GM18498 (cell line): Measurements from ENCODE around the gene AQR.

Experiments used
- ATAC-seq: cut with Tn5 transposase; IDR thresholded peaks from one replicate; pipeline ENCODE4 v1.9.1; 2021; ENCODE audit warnings: mild to moderate bottlenecking, moderate library complexity; ENCODE audit not compliant: unreplicated experiment

Gene AQR

DNA sequence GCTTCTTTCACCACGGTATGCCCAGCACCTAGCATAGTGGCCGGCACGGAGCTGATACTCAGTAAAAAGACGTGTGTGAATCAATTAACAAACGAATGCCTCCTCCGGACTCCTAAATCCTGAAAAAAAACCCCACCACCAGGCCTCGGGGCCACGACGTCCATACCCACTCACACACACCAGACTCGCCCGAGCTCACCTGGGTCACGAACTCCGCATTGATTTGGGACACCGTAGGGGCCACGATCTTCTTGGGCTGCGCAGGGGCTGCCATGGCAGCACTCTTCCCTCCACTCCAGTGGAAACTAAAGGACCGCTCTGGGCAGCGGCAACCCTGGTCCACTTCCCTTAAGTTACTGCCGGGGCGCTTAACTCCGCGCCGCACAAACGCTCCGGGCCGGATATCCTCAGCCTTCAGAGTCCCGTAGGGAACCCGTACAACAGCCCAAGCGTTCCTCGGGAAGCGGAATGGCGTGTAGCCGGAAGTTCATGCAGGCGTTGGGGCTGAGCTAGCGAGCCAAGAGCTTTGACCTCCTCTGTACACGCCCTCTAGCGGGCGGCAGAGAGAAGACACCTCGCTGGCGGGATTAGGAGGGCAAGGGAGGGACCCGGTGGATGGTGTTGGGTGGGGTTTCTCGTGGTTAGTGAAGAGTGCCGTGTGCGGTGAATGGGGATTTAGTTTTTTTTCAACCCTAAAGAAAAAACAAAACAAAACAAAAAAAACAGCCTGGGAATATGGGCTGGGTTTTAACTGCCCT, at the start of gene AQR:
Gene AQR, minus strand, starts transcription at position 403 of the 758 bp plus-strand sequence. Its CDS starts 129 bp downstream, at position 274.
- ATAC-seq: peak; percentile 96

DNA sequence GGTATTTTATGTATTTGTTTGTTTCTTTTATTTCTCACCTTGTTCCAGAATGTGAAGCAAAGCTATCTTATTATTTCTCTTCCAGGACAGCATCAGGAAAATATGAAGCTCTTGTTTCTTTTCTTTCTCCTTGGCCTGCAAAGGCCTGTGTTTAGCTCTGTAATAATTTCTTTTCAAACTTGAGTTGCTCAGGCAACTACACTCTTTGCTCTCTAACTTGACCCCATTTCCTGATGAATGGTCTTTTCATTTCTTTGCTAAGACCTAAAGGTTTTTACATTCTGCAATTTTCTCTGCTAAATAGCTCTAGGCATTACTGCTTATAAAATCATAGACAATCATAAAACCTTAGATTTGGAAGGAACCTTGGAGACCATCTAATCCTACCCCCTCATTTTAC, 44.7 kb upstream of the AQR start:
- ATAC-seq: no peak

DNA sequence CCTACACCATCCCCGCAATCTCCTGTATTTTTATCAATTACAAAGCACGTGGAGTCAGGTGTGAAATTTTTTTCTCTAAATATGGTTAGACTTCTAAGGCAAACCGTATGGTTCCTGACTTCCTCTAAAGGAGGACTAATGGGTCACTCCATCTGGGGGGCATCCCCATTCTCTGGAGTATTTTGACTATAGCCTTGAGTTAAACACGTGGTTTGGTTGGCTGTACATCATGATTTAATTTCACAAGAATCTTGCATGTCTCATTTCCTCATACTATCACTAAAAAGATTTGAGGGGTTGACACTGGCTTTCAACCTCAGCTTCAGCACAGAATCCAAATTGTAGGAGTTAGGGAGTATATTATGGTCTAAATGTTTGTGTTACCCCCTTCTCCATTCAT, 43.8 kb upstream of the AQR start:
- no peak for ATAC-seq

DNA sequence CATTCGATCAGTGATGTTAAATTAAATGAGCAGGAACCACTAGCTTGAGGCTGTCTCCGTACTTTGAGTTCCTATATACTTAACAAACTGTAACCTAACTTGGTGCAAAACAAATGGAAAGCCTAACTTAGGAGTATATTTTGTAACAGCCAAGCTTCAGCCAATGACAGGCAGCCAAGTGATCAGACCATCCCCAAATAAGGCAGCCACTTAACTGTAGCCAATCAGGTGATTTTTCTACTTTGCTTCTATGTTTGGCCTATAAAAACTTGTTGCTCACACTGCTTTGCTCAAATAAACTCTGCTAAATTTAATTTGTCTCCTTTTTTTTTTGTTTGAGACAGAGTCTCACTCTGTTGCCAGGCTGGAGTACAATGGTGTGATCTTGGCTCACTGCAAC, 37.9 kb upstream of the AQR start:
- ATAC-seq: no peak

DNA sequence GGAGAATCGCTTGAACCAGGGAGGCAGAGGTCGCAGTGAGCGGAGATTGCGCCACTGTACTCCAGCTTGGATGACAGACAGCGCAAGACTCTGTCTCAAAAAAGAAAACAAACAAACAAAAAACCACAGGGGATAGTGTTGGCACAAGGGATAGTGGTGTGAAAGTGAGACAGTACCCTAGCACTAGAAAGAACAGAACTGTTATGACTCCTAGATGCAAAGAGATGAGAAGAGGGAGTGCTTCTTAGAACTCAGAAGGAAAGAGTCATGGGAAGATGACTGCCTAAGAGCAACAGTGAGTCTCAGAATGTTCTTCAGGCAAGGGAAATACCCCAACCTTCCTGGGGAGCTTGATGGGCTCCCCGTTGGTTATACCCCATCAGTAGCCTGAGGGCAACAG, 36.4 kb upstream of the AQR start:
- ATAC-seq: no peak

DNA sequence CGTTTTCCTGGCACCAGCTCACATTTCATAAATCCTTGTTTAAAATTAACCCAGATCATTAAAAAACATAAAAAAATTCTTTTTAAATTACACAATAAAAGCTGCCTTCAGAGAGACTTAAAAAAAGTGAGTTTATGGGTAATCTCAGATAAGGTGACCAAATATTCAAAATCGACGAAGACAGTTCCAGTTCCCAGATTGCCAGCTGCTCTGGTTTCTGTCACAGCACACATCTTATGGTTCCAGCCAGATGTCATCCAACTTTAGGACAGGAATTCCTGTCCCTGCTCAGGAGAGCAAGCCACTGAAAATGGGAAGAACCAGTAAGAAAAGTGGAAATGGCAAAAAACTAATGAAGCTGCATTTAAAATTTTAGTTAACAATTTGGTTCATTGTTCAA, 34.4 kb upstream of the AQR start:
- ATAC-seq: no peak

DNA sequence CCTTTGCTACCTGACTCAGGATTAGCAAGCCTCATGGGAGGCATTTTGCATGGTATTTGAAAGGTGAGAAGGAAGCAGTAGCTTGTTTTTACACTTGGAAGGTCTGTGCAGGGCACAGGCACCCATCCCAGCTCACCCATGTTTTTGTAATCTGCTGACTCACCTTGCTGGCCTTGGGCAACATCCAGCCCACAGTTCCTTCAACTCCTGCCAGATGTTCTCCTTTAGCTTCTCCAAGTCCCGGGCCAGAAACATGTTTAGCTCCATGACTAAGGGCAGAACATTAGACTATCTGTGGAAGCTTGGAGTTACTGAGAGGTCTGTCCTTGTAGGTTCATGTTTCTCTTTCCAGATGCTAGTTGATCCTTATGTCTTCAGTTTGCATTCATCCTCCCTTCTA, 31.0 kb upstream of the AQR start:
- ATAC-seq: no peak

DNA sequence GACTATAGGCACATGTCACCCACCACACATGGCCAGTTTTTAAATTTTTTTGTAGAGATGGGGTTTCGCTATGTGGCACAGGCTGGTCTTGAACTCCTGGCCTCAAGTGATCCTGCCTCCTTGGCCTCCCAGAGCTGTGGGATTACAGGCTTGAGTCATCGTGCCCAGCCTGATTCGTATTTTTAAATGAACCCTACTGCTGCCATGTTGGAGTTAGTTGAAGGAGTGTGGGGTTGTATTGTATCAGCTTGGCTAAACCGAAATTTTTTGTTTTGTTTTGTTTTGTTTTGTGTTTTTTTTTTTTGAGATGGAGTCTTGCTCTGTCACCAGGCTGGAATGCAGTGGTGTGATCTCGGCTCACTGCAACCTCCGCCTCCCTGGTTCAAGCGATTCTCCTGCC, 30.4 kb upstream of the AQR start:
- no peak for ATAC-seq

DNA sequence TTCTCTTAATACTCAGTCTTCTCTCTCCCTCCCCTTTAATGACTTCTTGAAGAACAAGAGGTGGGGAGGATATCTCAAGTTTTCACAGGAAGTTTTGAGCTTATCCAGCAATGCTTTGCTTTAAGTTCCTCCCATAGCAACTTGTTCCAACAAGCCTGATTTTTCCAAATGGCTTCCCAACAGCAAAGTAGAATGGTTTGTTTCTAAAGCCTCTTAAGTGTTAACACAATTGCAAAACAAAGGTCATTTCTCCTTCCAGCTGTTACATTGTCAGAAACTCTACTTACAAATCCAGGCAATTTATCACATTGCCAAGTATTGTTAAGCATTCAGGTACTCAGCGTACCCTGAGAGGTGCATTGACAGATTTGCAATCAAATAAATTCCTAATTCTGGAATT, 25.4 kb upstream of the AQR start:
- no peak for ATAC-seq

DNA sequence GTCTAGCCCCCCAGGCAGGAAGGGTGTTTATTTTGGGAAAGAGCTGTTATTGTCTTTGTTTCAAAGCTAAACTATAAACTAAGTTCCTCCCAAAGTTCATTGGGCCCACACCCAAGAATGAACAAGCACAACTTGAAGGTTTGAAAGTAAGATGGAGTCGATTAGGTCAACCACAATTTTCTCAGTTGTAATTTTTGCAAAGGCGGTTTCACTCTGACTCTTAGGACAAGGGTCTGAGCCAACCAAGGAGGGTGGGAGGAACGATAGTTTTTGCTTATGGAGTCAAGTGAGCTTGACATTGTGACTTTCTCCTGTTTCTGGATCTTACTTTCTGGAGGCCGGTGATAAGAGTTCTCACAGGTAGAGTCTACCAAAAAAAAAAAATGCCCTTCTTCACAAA, 24.3 kb upstream of the AQR start:
- ATAC-seq: peak; percentile 90

DNA sequence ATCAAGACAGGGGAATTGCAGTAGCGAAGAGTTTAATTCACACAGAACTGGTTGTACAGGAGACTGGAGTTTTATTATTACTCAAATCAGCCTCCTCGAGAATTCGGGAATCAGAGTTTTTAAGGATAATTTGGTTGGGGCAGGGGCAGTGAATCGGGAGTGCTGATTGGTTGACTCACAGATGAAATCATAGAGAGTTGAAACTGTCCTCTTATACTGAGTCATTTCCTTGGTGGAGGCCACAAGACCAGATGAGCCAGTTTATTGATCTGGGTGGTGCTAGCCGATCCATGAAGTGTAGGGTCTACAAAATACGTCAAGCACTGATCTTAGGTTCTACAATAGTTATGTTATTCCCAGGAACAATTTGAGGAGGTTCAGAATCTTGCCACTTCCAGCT, 23.9 kb upstream of the AQR start:
- ATAC-seq: peak; percentile 36

DNA sequence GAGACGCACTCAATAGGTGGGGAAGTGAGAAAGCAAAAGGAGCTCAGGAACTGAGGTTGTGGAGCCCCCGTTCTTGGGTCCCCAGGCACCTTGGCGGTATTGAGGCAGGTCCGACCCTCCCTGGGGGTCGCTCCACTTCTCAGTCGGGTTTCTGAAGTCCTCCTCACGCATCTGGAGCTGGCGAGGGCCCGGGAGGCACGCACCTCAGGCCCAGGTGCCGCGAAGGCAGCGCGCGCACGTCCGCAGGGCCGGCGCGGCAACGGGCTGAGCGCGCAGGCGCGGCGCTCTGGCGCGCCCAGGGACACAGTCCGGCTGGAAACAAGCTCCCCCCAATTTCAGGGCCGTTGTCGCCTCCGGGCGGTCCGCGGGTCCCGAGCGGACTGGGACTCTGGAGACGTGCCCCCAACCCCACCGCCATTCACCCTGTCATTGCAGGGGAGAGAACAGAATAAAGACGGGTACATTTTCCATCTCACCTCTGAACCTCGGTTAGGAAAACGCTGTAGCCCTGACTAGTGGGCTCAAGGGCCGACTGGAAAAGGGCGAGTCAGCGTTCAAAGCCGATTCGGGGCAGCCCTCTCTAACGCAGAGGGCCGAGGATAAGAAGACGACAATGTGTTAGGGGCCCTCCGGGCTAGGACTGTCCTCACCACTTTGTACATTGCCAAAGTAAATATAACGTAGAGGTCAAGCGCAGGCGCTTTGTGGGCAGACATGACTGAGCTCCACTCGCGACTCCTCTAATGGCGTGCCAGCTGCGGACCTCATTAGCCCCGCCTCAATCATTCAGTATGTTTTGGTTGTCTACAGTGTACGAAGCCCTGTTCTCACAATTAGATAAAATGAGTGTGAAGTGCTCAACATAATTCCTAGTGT, 18.7 kb upstream of the AQR start, which contains the start of gene ZNF770:
Gene ZNF770, minus strand, starts transcription at position 261 of the 876 bp plus-strand sequence. CDS start 4,853 bp downstream, outside the sequence.
- ATAC-seq: peak; percentile 79

DNA sequence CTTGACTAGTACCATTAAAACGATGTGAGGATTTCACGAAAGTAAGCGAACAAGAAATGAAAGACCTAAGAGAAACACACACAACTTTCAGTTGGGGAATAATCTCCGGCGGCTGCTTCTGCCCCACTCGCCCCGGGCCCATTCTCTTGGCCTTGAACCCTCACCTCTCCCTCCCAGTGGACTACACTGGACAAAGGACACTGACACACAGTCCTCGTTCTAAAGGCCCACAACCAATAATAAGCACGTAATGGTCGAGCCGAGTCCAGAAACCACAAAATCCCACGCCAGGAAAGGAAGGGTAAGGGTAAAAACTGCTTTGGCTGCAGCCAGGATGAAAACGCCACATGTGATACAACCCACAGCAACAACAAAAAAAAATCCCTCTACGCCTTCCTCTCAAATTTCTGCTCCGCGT, 18.1 kb upstream of the AQR start:
- ATAC-seq: peak; percentile 5

DNA sequence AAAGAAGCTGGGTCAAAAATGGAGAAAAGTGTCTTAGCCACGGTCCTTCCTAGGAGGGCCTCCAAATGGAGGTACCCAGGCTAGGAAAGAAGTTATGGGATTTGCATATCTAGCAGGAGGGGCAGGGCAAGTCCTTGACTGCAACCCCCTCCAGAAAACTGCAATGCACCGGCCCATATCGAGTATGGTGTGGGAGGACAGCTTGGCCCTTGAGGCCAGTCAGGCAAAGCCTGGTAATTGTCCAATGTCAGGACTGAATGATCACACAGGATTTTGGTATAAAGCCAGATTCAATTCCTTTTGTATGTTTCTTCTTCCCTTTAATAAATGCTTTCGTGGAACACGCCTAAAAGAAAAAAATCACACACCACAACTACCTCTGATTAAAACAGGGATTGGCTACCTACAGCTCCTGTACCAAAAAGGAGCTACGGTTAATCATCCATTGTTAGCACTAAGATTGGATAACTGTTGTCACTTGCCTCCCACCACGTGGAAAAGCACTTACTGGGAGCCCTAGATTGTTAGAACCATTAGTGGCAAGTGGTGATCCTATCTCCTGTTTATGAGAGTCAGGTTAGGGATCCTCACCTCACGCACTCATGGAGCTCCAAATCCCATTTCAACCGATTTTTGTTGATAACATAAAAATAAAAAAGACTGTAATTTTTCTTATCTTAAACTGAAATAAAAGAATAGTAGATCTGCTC, 17.4 kb upstream of the AQR start:
- ATAC-seq: no peak

DNA sequence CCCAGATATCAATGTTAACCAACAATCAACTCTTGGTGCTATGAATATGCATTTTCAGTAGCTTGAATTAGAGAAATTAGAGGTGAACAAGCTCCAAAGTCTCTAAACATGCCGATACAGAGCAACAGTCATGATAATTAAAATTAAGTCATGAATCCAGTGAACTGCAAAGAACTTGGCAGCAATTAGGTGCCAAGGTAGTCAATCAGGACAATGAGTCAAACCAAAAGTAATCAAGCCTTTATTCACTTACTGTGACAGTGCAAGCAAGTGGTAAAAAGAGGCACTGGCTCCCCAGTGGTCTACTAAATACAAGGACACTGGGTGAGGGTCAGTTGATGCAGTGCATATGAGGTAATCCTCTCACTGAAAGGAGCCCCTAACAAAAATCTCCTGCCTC, 16.8 kb upstream of the AQR start:
- no peak for ATAC-seq

DNA sequence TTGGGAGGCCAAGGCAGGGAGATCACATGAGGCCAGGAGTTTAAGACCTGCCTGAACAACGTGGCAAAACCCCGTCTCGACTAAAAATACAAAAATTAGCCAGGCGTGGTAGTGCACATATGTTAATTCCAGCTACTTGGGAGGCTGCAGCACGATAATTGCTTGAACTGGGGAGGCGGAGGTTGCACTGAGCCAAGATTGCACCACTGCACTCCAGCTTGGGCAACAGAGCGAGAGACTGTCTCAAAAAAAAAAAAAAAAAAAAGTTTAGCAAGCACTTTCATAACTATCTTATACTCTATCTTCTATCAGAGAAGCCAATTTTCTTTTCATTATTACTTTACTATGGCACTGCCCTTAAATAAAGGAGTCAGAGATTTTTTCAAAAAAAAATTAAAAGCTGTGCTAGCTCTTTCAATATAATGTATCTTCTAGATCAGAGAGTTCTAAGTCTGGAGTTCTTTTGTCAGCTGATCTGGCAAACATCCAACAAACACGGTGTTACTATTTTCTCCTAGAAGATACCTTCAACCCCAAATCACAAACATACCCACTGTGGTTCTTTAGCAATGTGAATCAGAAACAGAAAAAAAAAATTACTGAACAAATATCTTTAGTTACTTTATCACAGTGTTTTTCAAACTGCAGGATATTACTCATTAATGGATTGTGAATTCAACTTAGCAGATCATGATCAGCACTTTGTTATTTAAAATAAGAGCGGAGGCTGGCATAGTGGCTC, 15.5 kb upstream of the AQR start:
- ATAC-seq: no peak

DNA sequence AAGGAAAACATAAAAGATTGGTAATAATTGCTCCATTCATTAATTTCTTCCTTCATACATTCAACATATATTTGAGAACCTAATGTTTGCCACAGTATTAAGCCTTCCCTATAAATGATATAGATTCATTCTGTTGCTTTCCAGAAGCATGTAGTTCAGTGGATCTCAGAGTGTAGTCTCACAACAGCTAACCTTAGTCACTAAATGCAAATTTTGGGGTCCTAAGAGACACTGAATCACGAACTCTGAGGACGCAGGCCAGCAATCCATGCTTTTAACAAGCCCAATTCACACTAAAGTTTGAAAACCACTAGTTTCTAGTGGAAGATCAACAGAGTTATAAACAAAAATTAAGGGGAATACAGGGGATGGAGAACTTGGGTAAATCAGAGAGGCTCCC, 7.2 kb upstream of the AQR start:
- ATAC-seq: no peak

DNA sequence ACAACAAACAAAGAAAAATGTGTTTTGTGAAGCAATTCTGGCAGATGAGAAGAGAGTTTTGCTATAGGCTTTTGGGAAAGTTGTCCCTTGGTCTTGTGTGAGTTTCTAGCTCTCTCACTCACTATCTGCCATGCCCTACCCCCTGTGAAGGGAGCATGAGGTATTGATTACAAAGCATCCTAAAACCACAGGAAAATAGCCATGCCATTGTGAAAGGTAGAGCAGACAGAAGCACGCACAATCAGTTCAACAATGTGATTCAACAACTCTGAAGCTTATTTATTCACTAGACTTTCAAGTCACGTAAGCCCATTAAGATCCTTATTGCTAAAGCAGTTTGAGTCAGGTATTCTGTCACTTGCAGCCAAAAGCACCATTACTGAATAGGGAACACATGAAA, 6.5 kb upstream of the AQR start:
- no peak for ATAC-seq

DNA sequence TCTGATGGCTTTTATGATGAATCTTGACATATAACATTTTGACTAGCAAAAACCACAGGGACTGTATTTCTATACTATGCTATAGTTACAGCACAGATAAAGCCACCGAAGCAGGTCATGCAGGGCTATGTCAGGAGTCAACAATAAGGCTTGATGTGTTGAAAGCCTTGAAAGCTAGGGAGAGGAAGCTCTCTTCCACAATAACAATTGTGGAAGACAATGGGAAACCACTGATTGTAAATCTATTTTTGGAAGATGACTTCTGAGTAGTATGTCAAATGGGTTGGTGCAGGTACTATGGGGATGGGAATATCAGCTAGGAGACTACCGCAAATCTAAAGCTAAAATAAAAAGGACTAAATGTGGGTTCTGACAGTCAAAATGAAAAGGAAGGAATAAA, 4.0 kb upstream of the AQR start:
- ATAC-seq: no peak

DNA sequence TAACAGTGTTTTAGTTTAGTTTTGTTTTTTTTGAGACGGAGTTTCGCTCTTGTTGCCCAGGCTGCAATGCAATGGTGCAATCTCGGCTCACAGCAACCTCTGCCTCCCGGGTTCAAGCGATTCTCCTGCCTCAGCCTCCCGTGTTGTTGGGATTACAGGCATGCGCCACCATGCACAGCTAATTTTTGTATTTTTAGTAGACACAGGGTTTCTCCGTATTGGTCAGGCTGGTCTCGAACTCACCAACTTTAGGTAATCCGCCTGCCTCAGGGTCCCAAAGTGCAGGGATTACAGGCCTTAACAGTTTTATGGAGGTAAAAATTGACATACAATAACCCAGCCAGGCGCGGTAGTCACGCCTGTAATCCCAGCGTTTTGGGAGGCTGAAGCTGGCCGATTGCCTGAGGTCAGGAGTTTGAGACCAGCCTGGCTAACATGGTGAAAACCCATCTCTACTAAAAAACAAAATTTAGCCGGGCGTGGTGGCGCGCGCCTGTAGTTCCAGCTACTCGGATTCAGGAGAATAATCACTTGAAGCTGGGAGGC, 629 bp upstream of the AQR start:
- peak; percentile 8 for ATAC-seq
